Measurements from ENCODE around the gene CDK4.

CDK4 gene

DNA sequence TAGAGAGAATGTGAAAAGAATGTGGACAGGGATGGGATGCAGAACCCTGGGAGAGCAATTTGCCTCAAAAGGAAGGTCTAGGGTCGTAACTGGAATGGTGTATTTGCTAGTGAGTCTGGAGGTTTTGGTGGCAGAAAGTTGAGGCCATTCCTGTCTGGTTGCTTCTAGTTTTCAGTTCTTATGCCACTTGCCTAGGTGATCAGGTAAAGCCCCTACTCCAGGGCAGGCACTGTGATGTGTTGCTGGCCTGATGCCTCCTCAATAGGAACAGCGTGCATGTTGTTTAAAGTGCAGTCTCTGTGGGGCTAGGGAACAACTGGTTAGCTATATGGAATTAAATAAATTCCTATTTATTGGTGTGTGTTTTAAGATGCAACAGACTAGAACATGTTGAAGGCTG, 51.8 kb downstream of the CDK4 start:
- DNase-seq (ENCODE audit: low read depth) = no peak

GRCh38 chr12:57698414-57698813, 53.7 kb downstream of the CDK4 start:
- DNase-seq (ENCODE audit: low read depth) = no peak

All from non-pigmented ciliary epithelial cell (primary cell).